ENCODE results near the gene CTNNA1.

DNA sequence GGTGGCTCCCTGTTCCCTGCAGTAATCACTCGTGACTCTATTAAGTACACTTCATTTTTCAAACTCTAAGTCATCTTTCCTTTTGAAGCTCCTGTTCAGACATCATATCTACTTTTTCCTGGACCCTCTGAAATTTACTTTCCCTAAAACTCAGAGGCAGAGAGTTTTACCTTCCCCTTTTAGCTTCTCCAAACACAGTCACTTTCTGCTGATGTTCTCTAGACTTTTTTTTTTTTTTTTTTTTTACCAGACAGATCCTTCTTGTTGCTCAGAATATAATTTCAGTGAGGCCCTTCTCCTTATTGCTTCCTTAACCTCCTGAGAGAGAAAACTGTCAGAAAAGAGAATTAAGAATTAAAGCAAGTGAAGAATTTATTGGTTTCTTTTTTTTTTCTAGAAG lies 208.5 kb downstream of the CTNNA1 start:
- TF ChIP-seq SMARCB1 (IDR thresholded peaks at IDR 0.05; ENCODE audit: insufficient read length, low read depth) = no peak
- TF ChIP-seq E2F8 (IDR thresholded peaks at IDR 0.05; ENCODE audit: low read depth, partially characterized antibody) = no peak
- no peak for TF ChIP-seq BHLHE40 (IDR thresholded peaks at IDR 0.05; ENCODE audit: low read length)
- TF ChIP-seq MAX (CRISPR knock-in tag; IDR thresholded peaks at IDR 0.05) = no peak
- no peak for TF ChIP-seq RBM34 (IDR thresholded peaks at IDR 0.05; ENCODE audit: borderline replicate concordance, insufficient read depth, low read length)
- no peak for TF ChIP-seq CTCF (IDR thresholded peaks at IDR 0.05 in 2 of 3, conservative IDR thresholded peaks at IDR 0.05 in 1 of 3; ENCODE audit: insufficient read depth in 2 of 3, low read depth in 1 of 3, low read length in 3 of 3)

All from K562 (cell line).